HepG2 (cell line): ENCODE results near the gene KATNAL1. TPM values are rescaled to one million over a fixed set of nuclear protein-coding genes. Genes with fewer than 3 reads are reported as not detected.

ENCODE experiments used
- ATAC-seq: fragments of 200-7000 bp; cut with Tn5 transposase; 3 replicates; pipeline ENCODE4 v1.9.1; 2020; ENCODE audit warnings: mild to moderate bottlenecking, moderate library complexity
- BruUV-seq: library from RNA; stranded (reverse); fragments of 400-500 nt; replicated peaks from 2 replicates; lab custom pipeline; 2021; lab: Mats Ljungman, UMichigan
- CTCF ChIA-PET: fragments of 300-600 bp; formaldehyde crosslinking; extraction: SDS; loops from one replicate; lab custom pipeline; 2021; ENCODE audit warnings: low total read pairs, inconsistent platforms, low intra/inter-chr PET ratio; lab: Yijun Ruan, JAX
- POLR2A ChIA-PET: fragments of 350-600 bp; sonication (Branson Sonifier 250); formaldehyde crosslinking; loops from one replicate; lab custom pipeline; 2020; ENCODE audit warnings: antibody characterized with exemption, inconsistent platforms; lab: Yijun Ruan, JAX
- DNase-seq: peaks from one replicate; pipeline ENCODE4 v3.0.0-alpha.2; 2015; ENCODE audit warnings: low spot score
- FAIRE-seq: peaks from 3 replicates; lab custom pipeline; 2011; peaks lifted over from hg19 to GRCh38; lab: Jason Lieb, UNC
- H2AFZ ChIP-seq: one replicate; pipeline ENCODE4 v1.6.1; 2011; ENCODE audit warnings: low read length, inconsistent platforms
- H3K27ac ChIP-seq: fragments of 300-600 bp; 3 replicates; pipeline ENCODE4 v1.8.0; 2011; ENCODE audit warnings: mixed run types, mild to moderate bottlenecking, mixed read lengths, low read length, inconsistent platforms; ENCODE audit not compliant: insufficient read depth; ENCODE audit errors: extremely low read length
- H3K27me3 ChIP-seq, 2 experiments: fragments of 200-600 bp in 1 of 2; 2 replicates in 1 of 2; 3 replicates in 1 of 2; pipeline versions ENCODE4 v1.6.0 to v1.8.0; 2011; ENCODE audit warnings: low read length in 2 of 2, mild to moderate bottlenecking in 2 of 2, moderate library complexity in 2 of 2, inconsistent platforms in 1 of 2; ENCODE audit not compliant: insufficient read depth in 2 of 2, control insufficient read depth in 1 of 2
- H3K36me3 ChIP-seq, 2 experiments: fragments of 200-600 bp in 1 of 2; replicated peaks in 1 of 2; 2 replicates in 1 of 2; 3 replicates in 1 of 2; pipeline versions ENCODE4 v1.5.1 to v1.8.0; 2011; ENCODE audit warnings: low read length in 2 of 2, inconsistent platforms in 1 of 2; ENCODE audit not compliant: insufficient read depth in 2 of 2, control insufficient read depth in 1 of 2
- H3K4me1 ChIP-seq: 2 replicates; pipeline ENCODE4 v1.5.1; 2012; ENCODE audit warnings: low read length, inconsistent platforms; ENCODE audit not compliant: insufficient read depth
- H3K4me2 ChIP-seq: 2 replicates; pipeline ENCODE4 v1.6.0; 2011; ENCODE audit warnings: low read depth, low read length, inconsistent platforms
- H3K4me3 ChIP-seq, 3 experiments: fragments of 200-600 bp in 1 of 3; sonication (generic), shearing (Covaris generic) in 1 of 3; replicated peaks in 1 of 3; 2 replicates each; pipeline ENCODE4 v1.5.1; 2011 to 2016; ENCODE audit warnings: low read length in 3 of 3, inconsistent platforms in 2 of 3, low read depth in 2 of 3, mild to moderate bottlenecking in 2 of 3, control low read depth in 1 of 3, mixed read lengths in 1 of 3; ENCODE audit not compliant: insufficient read depth in 1 of 3
- H3K79me2 ChIP-seq: one replicate; pipeline ENCODE4 v1.6.1; 2011; ENCODE audit warnings: low read length, inconsistent platforms; ENCODE audit not compliant: insufficient read depth
- H3K9ac ChIP-seq: 2 replicates; pipeline ENCODE4 v1.6.0; 2011; ENCODE audit warnings: mild to moderate bottlenecking, low read depth, low read length, inconsistent platforms; ENCODE audit not compliant: insufficient read depth
- H3K9me3 ChIP-seq: 2 replicates; pipeline ENCODE4 v1.5.1; 2012; ENCODE audit warnings: mild to moderate bottlenecking, low read length
- H4K20me1 ChIP-seq: 2 replicates; pipeline ENCODE4 v1.6.0; 2011; ENCODE audit warnings: inconsistent platforms, mild to moderate bottlenecking, low read length, moderate library complexity; ENCODE audit not compliant: insufficient read depth
- DR1 ChIP-seq: sonication (generic); formaldehyde crosslinking; IDR thresholded peaks from 2 replicates; pipeline ENCODE4 v1.8.0; 2021; ENCODE audit warnings: mild to moderate bottlenecking, missing genetic modification reagents, inconsistent platforms
- HOXA3 ChIP-seq: sonication (generic); formaldehyde crosslinking; IDR thresholded peaks from 2 replicates; pipeline ENCODE4 v1.5.0; 2020; ENCODE audit warnings: missing genetic modification reagents
- MZF1 ChIP-seq: sonication (generic); formaldehyde crosslinking; IDR thresholded peaks from 2 replicates; pipeline ENCODE4 v1.8.1; 2023; ENCODE audit warnings: mild to moderate bottlenecking, missing genetic modification reagents, borderline replicate concordance
- POLR2G ChIP-seq: fragments of 200-400 bp; formaldehyde crosslinking; IDR thresholded peaks from 2 replicates; pipeline ENCODE4 v1.6.1; 2018; ENCODE audit warnings: mild to moderate bottlenecking, low read depth, low read length, moderate library complexity
- ZNF101 ChIP-seq: sonication (generic); formaldehyde crosslinking; IDR thresholded peaks from 2 replicates; pipeline ENCODE4 v1.4.0; 2020; ENCODE audit warnings: mild to moderate bottlenecking, low read depth, missing genetic modification reagents, borderline replicate concordance
- WGBS: methylation state at CpG from one replicate; pipeline ENCODE4 v1.1.6; 2017; ENCODE audit warnings: low lambda C conversion rate; 5-methylcytosine and 5-hydroxymethylcytosine counted together
- in situ Hi-C: cut with HindIII; loops from 2 replicates; pipeline ENCODE4 v1.10.0; 2017; ENCODE audit warnings: low pct_unique_long_range_greater_than_20kb; ENCODE audit not compliant: extremely low pct_ligation_motif_present
- intact Hi-C: fragments of 100-400 bp; cut with micrococcal nuclease; formaldehyde crosslinking; loops from one replicate; pipeline ENCODE4 v1.10.0; 2022; ENCODE audit not compliant: unreplicated experiment
- polyA plus RNA-seq, 8 experiments: library from polyadenylated mRNA; depleted of rRNA in 3 of 8; stranded (reverse) in 7 of 8; unstranded in 1 of 8; fragments of >200 nt; fragmentation: Illumina TruSeq in 4 of 8; extraction: Trizol in 4 of 8; gene quantifications; 2 replicates each; pipeline versions ENCODE4 v1.2.1 to v1.2.3, GENCODE V29; 2011 to 2016; ENCODE audit warnings: low read depth in 4 of 8, missing spikeins in 1 of 8, mixed read lengths in 1 of 8; ENCODE audit not compliant: insufficient read depth in 1 of 8
- total RNA-seq, 5 experiments: library from RNA; depleted of rRNA; stranded (reverse); fragments of >200 nt; fragmentation: Illumina TruSeq; extraction: Trizol; gene quantifications; 2 replicates each; pipeline ENCODE4 v1.2.3, GENCODE V29; 2016; ENCODE audit warnings: low read depth in 1 of 5
- TF ChIP-seq, protein P1 (sequence below): sonication (generic); formaldehyde crosslinking; IDR thresholded peaks from 2 replicates; pipeline ENCODE4 v1.4.0; 2020; ENCODE audit warnings: mild to moderate bottlenecking, low read depth, missing genetic modification reagents

KATNAL1 gene
- total and polyA plus RNA-seq, 2 of the 13 experiments (the other 11 are each of a cell fraction or from before 2014, with no cell fraction given) = 3.2 to 11.8 TPM

DNA sequence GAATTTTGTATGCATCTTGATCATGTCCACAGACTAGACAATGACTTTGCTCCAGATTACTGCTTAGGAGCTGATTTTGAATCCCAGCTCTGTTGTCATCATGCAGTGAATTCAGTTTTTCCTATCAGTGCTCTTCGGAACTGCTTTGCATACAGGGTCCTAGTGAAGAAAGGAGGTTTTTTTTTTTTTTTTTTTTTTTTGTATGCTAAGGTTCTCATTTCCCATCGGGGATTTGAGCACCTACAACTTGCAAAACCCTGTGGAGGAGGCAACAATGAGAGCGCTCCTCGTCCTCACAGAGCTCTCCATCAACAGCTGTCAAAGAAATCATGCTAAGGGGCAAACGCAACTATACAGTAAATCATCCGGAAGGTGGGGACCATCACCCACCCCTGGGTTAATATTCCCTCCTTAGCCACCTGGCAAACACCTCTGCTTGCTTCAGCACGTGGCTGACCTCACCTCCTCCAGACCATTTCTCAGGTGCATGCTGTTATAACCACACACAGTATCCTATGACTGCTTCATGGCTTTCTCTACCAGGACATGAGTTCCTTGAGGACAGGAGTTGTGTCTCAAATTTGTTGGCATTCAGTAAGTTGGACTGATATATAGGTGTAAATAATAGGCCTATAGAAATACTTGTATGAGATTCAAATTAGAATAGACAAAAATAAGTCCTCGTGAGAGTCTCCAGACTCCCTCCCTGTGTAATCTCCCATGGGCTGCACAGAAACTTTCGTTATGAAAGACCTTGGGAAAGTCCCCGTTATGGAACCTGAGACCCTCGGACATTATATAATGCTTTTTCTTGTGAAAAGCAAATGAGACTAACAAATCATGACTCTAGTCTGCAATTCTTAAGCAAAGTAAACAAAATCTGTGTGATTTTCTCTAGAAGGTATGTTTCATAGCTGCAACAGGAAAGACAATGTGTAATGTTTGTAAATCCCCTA, 113.8 kb downstream of the KATNAL1 start:
- H3K4me3 ChIP-seq = no peak overlapping the region
- H3K4me2 ChIP-seq = no peak overlapping the region
- intact Hi-C loops (no loop called here), in situ Hi-C loops (no loop called here)
- DNase-seq = no peak
- H3K79me2 ChIP-seq = no peaks in the 10 kb centered on the region
- TF ChIP-seq, protein P1, sequence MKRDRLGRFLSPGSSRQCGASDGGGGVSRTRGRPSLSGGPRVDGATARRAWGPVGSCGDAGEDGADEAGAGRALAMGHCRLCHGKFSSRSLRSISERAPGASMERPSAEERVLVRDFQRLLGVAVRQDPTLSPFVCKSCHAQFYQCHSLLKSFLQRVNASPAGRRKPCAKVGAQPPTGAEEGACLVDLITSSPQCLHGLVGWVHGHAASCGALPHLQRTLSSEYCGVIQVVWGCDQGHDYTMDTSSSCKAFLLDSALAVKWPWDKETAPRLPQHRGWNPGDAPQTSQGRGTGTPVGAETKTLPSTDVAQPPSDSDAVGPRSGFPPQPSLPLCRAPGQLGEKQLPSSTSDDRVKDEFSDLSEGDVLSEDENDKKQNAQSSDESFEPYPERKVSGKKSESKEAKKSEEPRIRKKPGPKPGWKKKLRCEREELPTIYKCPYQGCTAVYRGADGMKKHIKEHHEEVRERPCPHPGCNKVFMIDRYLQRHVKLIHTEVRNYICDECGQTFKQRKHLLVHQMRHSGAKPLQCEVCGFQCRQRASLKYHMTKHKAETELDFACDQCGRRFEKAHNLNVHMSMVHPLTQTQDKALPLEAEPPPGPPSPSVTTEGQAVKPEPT (CRISPR knock-in tag) = no peak
- no peak for TF ChIP-seq HOXA3 (CRISPR knock-in tag)
- TF ChIP-seq ZNF101 (CRISPR knock-in tag) = no peak
- TF ChIP-seq DR1 (CRISPR knock-in tag) = no peak
- TF ChIP-seq POLR2G = no peak
- TF ChIP-seq MZF1 (CRISPR knock-in tag) = no peak
- ChIA-PET POLR2A (no interaction called here), CTCF (no interaction called here)
- ATAC-seq = no peak
- peaks cover 9% of the 10 kb centered on the region; the same call in 1 of the 2 replicates for H3K4me1 ChIP-seq
- H3K36me3 ChIP-seq = no peaks in the 10 kb centered on the region; a peak in 1 of 5 replicates
- H3K27me3 ChIP-seq = no peaks in the 10 kb centered on the region
- H3K9me3 ChIP-seq = no peaks in the 10 kb centered on the region
- no peak for FAIRE-seq
- 79% methylated on average over 11 of the region's 11 CpGs for WGBS
- H4K20me1 ChIP-seq = no peaks in the 10 kb centered on the region
- H2AFZ ChIP-seq = no peak overlapping the region
- H3K9ac ChIP-seq = no peak overlapping the region
- no peak overlapping the region for H3K27ac ChIP-seq
- no TSS peak for BruUV-seq
